HepG2 (cell line): Measurements from ENCODE around the gene KLHL13. TPM values are rescaled to one million over a fixed set of nuclear protein-coding genes. Genes with fewer than 3 reads are reported as not detected.
A peak's percentile ranks its signal among the peaks of the same experiment; 100 is the strongest.

Experiments
- ATAC-seq: fragments of 200-7000 bp; cut with Tn5 transposase; 3 replicates; pipeline ENCODE4 v1.9.1; 2020; ENCODE audit warnings: mild to moderate bottlenecking, moderate library complexity
- BruUV-seq: library from RNA; stranded (reverse); fragments of 400-500 nt; replicated peaks from 2 replicates; lab custom pipeline; 2021; lab: Mats Ljungman, UMichigan
- CTCF ChIA-PET: fragments of 300-600 bp; formaldehyde crosslinking; extraction: SDS; loops from one replicate; lab custom pipeline; 2021; ENCODE audit warnings: low total read pairs, inconsistent platforms, low intra/inter-chr PET ratio; lab: Yijun Ruan, JAX
- POLR2A ChIA-PET: fragments of 350-600 bp; sonication (Branson Sonifier 250); formaldehyde crosslinking; loops from one replicate; lab custom pipeline; 2020; ENCODE audit warnings: antibody characterized with exemption, inconsistent platforms; lab: Yijun Ruan, JAX
- DNase-seq: peaks from one replicate; pipeline ENCODE4 v3.0.0-alpha.2; 2015; ENCODE audit warnings: low spot score
- FAIRE-seq: peaks from 3 replicates; lab custom pipeline; 2011; peaks lifted over from hg19 to GRCh38; lab: Jason Lieb, UNC
- H2AFZ ChIP-seq: one replicate; pipeline ENCODE4 v1.6.1; 2011; ENCODE audit warnings: low read length, inconsistent platforms
- H3K27ac ChIP-seq: fragments of 300-600 bp; 3 replicates; pipeline ENCODE4 v1.8.0; 2011; ENCODE audit warnings: mixed run types, mild to moderate bottlenecking, mixed read lengths, low read length, inconsistent platforms; ENCODE audit not compliant: insufficient read depth; ENCODE audit errors: extremely low read length
- H3K27me3 ChIP-seq, 2 experiments: fragments of 200-600 bp in 1 of 2; 2 replicates in 1 of 2; 3 replicates in 1 of 2; pipeline versions ENCODE4 v1.6.0 to v1.8.0; 2011; ENCODE audit warnings: low read length in 2 of 2, mild to moderate bottlenecking in 2 of 2, moderate library complexity in 2 of 2, inconsistent platforms in 1 of 2; ENCODE audit not compliant: insufficient read depth in 2 of 2, control insufficient read depth in 1 of 2
- H3K36me3 ChIP-seq, 2 experiments: fragments of 200-600 bp in 1 of 2; replicated peaks in 1 of 2; 2 replicates in 1 of 2; 3 replicates in 1 of 2; pipeline versions ENCODE4 v1.5.1 to v1.8.0; 2011; ENCODE audit warnings: low read length in 2 of 2, inconsistent platforms in 1 of 2; ENCODE audit not compliant: insufficient read depth in 2 of 2, control insufficient read depth in 1 of 2
- H3K4me1 ChIP-seq: 2 replicates; pipeline ENCODE4 v1.5.1; 2012; ENCODE audit warnings: low read length, inconsistent platforms; ENCODE audit not compliant: insufficient read depth
- H3K4me2 ChIP-seq: 2 replicates; pipeline ENCODE4 v1.6.0; 2011; ENCODE audit warnings: low read depth, low read length, inconsistent platforms
- H3K4me3 ChIP-seq, 3 experiments: fragments of 200-600 bp in 1 of 3; sonication (generic), shearing (Covaris generic) in 1 of 3; replicated peaks in 1 of 3; 2 replicates each; pipeline ENCODE4 v1.5.1; 2011 to 2016; ENCODE audit warnings: low read length in 3 of 3, inconsistent platforms in 2 of 3, low read depth in 2 of 3, mild to moderate bottlenecking in 2 of 3, control low read depth in 1 of 3, mixed read lengths in 1 of 3; ENCODE audit not compliant: insufficient read depth in 1 of 3
- H3K79me2 ChIP-seq: one replicate; pipeline ENCODE4 v1.6.1; 2011; ENCODE audit warnings: low read length, inconsistent platforms; ENCODE audit not compliant: insufficient read depth
- H3K9ac ChIP-seq: 2 replicates; pipeline ENCODE4 v1.6.0; 2011; ENCODE audit warnings: mild to moderate bottlenecking, low read depth, low read length, inconsistent platforms; ENCODE audit not compliant: insufficient read depth
- H3K9me3 ChIP-seq: 2 replicates; pipeline ENCODE4 v1.5.1; 2012; ENCODE audit warnings: mild to moderate bottlenecking, low read length
- H4K20me1 ChIP-seq: 2 replicates; pipeline ENCODE4 v1.6.0; 2011; ENCODE audit warnings: inconsistent platforms, mild to moderate bottlenecking, low read length, moderate library complexity; ENCODE audit not compliant: insufficient read depth
- ZNF678 ChIP-seq: sonication (generic); formaldehyde crosslinking; IDR thresholded peaks from 2 replicates; pipeline ENCODE4 v1.4.0; 2020; ENCODE audit warnings: mild to moderate bottlenecking, missing genetic modification reagents
- WGBS: methylation state at CpG from one replicate; pipeline ENCODE4 v1.1.6; 2017; ENCODE audit warnings: low lambda C conversion rate; 5-methylcytosine and 5-hydroxymethylcytosine counted together
- in situ Hi-C: cut with HindIII; loops from 2 replicates; pipeline ENCODE4 v1.10.0; 2017; ENCODE audit warnings: low pct_unique_long_range_greater_than_20kb; ENCODE audit not compliant: extremely low pct_ligation_motif_present
- intact Hi-C: fragments of 100-400 bp; cut with micrococcal nuclease; formaldehyde crosslinking; loops from one replicate; pipeline ENCODE4 v1.10.0; 2022; ENCODE audit not compliant: unreplicated experiment
- polyA plus RNA-seq, 8 experiments: library from polyadenylated mRNA; depleted of rRNA in 3 of 8; stranded (reverse) in 7 of 8; unstranded in 1 of 8; fragments of >200 nt; fragmentation: Illumina TruSeq in 4 of 8; extraction: Trizol in 4 of 8; gene quantifications; 2 replicates each; pipeline versions ENCODE4 v1.2.1 to v1.2.3, GENCODE V29; 2011 to 2016; ENCODE audit warnings: low read depth in 4 of 8, missing spikeins in 1 of 8, mixed read lengths in 1 of 8; ENCODE audit not compliant: insufficient read depth in 1 of 8
- total RNA-seq, 5 experiments: library from RNA; depleted of rRNA; stranded (reverse); fragments of >200 nt; fragmentation: Illumina TruSeq; extraction: Trizol; gene quantifications; 2 replicates each; pipeline ENCODE4 v1.2.3, GENCODE V29; 2016; ENCODE audit warnings: low read depth in 1 of 5
- TF ChIP-seq, protein P1 (sequence below), 2 experiments: fragments of 450-650 bp in 1 of 2; sonication (generic) in 1 of 2; formaldehyde crosslinking in 1 of 2; IDR thresholded peaks; 2 replicates each; pipeline versions ENCODE4 v1.6.1 to v1.8.0; 2016 to 2022; ENCODE audit warnings: antibody characterized with exemption in 1 of 2, mild to moderate bottlenecking in 1 of 2, missing genetic modification reagents in 1 of 2

Gene KLHL13
- total and polyA plus RNA-seq, 2 of the 13 experiments (the other 11 are each of a cell fraction or from before 2014, with no cell fraction given): 0.28 to 1.6 TPM

DNA sequence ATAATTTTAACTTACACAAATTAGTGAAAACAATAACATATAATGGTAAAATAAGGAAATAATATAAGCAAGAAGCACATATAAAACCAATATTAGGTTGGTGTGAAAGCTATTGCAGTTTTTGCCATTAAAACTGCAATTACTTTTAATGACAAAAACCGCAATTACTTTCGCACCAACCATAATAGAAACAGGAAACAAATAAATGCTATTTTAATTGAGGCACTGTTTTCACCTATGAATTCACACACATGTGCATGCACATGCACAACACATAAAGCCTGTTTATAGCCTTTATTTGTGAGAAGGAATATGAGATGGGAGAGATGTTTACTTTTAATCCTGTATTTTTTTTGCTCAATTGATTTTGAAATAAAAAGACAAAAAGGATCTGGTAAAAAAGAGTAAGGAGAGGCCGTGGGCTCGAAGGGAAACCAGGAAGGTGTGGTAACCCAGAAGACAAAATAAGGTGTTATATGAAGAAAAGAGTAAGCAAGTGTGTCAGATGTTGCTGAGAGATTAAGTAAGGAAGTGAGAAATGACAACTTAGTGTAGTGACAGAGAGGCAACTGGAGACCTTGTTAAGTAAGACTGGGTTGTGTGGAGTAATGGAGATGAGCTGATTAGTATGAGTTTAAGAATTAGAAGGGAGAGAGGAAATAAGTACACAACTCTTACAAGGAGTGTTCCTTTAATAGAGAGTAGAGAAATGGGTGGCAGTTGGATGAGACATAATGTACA, 69.0 kb downstream of the KLHL13 start:
- no peak for DNase-seq
- Histone ChIP-seq H3K4me1 (no peaks in the 10 kb centered on the region), H3K9ac (no peak overlapping the region), H3K36me3 (no peaks in the 10 kb centered on the region), H3K4me2 (no peak overlapping the region), H3K27ac (no peak overlapping the region), H3K9me3 (no peaks in the 10 kb centered on the region), H3K4me3 (no peak overlapping the region), H3K79me2 (no peaks in the 10 kb centered on the region), H4K20me1 (no peaks in the 10 kb centered on the region), H3K27me3 (no peaks in the 10 kb centered on the region), H2AFZ (no peak overlapping the region)
- POLR2A ChIA-PET: no interaction called here
- no peak for ATAC-seq
- in situ Hi-C loops: no loop called here
- CTCF ChIA-PET: no interaction called here
- FAIRE-seq: no peak
- intact Hi-C loops: no loop called here
- no TSS peak for BruUV-seq
- TF ChIP-seq ZNF678 (CRISPR knock-in tag): no peak
- TF ChIP-seq, protein P1, sequence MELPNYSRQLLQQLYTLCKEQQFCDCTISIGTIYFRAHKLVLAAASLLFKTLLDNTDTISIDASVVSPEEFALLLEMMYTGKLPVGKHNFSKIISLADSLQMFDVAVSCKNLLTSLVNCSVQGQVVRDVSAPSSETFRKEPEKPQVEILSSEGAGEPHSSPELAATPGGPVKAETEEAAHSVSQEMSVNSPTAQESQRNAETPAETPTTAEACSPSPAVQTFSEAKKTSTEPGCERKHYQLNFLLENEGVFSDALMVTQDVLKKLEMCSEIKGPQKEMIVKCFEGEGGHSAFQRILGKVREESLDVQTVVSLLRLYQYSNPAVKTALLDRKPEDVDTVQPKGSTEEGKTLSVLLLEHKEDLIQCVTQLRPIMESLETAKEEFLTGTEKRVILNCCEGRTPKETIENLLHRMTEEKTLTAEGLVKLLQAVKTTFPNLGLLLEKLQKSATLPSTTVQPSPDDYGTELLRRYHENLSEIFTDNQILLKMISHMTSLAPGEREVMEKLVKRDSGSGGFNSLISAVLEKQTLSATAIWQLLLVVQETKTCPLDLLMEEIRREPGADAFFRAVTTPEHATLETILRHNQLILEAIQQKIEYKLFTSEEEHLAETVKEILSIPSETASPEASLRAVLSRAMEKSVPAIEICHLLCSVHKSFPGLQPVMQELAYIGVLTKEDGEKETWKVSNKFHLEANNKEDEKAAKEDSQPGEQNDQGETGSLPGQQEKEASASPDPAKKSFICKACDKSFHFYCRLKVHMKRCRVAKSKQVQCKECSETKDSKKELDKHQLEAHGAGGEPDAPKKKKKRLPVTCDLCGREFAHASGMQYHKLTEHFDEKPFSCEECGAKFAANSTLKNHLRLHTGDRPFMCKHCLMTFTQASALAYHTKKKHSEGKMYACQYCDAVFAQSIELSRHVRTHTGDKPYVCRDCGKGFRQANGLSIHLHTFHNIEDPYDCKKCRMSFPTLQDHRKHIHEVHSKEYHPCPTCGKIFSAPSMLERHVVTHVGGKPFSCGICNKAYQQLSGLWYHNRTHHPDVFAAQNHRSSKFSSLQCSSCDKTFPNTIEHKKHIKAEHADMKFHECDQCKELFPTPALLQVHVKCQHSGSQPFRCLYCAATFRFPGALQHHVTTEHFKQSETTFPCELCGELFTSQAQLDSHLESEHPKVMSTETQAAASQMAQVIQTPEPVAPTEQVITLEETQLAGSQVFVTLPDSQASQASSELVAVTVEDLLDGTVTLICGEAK (IDR thresholded peaks at IDR 0.05): peak; percentile 55; the same call in 1 of the 2 replicates
- TF ChIP-seq, protein P1 (CRISPR knock-in tag; IDR thresholded peaks at IDR 0.05): no peak
- WGBS: 10% methylated on average over 4 of the region's 4 CpGs
